ENCODE measurements around the gene BRICD5.
"Not testable (repeated sequence)": the region's sequence is repeated elsewhere in the genome, so short reads cannot be mapped to it uniquely, and the experiment has no call there.

BRICD5 gene

GRCh38 chr16:2223221-2223941 lies 12.7 kb upstream of the BRICD5 start, which contains the start of gene E4F1:
TSS of gene E4F1 (plus strand) at chr16:2223591. CDS start at chr16:2223614, 23 bp downstream.
- in situ Hi-C loops (cut with MboI; ENCODE audit: low sequenced_read_pairs): no loop called here

DNA sequence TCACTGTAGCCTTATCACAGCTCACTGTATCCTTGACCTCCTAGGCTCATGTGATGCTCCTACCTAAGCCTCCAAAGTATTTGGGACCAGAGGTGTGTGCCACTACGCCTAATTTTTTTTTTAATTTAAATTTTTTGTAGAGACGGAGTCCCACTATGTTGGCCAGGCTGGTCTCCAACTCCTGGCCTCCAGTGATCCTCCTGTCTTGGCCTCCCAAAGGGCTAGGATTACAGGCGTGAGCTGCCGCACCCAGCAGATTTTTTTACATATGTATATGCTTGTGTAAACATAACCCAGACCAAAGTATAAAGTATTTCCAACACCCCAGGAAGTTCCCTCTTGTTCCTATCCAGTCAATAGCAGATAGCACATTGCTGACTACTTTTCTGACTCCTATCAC lies 5.7 kb upstream of the BRICD5 start:
- in situ Hi-C loops (cut with MboI; ENCODE audit: low sequenced_read_pairs): no loop called here

GRCh38 chr16:2214719-2214968 lies 4.0 kb upstream of the BRICD5 start, which contains the start of gene PGP:
TSS of gene PGP (minus strand) at chr16:2214840. CDS start at chr16:2214777, 63 bp downstream.
- in situ Hi-C loops (cut with MboI; ENCODE audit: low sequenced_read_pairs): no loop called here

GRCh38 chr16:2213817-2214718 lies 3.4 kb upstream of the BRICD5 start:
- in situ Hi-C loops (cut with MboI; ENCODE audit: low sequenced_read_pairs): no loop called here

DNA sequence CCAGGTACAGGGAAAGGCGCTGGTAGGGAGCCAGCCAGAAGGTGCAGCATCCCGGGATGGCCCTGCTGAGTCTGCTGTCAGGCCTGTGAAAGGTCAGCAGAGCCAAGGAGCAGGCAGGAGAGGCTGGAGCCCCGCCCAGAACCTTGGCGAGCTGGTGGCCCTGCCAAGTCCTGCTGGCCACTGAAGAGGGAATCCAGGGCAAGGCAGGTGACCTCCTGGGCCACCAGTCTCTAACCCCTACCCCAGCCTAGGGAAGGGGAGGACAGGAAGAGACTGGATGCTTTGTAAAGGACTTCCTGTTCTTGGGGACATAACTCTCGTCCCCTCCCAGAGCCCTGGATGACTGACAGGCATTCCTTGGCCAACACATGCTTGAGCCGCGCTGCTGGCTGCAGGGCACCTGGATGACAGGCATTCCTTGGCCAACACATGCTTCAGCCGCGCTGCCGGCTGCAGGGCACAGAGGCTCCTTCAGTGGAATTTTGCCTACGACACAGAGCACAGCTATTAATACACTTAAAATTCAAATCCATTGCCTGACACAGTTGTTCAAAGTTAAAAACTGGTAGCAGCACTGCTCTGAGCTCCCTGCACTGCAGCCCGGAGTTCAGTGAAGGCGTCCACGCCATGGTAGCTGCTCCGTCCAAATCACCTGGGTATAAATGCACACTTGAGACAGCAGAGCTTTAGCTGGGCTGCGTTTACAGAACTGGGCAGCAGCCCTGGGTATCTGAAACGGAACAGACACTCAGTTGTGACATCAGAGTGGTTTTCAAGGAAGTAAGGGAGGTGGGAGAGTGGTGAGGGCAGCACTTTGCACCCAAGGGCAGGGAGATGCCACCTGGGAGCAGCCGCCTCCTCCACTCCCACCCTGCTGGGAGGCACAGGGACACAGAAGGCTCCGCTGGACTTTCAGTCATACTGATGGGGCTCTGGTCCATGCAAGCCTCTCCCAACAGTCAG lies 2.0 kb upstream of the BRICD5 start:
- in situ Hi-C loops (cut with MboI; ENCODE audit: low sequenced_read_pairs): no loop called here

GRCh38 chr16:2211923-2212347 lies 1.3 kb upstream of the BRICD5 start:
- in situ Hi-C loops (cut with MboI; ENCODE audit: low sequenced_read_pairs): no loop called here

- in situ Hi-C loops (cut with MboI; ENCODE audit: low sequenced_read_pairs): no loop called here
Measured at GRCh38 chr16:2210009-2210332, 692 bp downstream of the BRICD5 start.

- in situ Hi-C loops (cut with MboI; ENCODE audit: low sequenced_read_pairs): no loop called here
Measured at GRCh38 chr16:2209258-2210008, 1.2 kb downstream of the BRICD5 start.

DNA sequence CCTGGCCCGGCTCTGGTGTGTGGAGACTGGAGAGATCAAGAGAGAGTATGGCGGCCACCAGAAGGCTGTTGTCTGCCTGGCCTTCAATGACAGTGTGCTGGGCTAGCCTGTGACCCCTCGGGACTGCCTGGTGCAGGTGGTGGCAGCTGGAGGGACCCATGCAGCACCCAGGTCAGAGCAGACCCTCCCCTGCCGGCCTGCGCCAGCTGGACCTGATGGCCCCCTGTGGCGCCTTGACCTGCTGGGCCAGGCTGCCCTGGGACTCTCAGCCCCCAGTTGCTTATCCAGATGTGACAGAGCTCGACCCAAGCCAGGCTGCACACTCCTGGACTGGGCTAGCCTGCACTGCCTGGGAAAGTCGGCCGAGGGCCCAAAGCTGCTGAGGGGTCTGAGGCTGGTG lies 1.9 kb downstream of the BRICD5 start:
- in situ Hi-C loops (cut with MboI; ENCODE audit: low sequenced_read_pairs): no loop called here

GRCh38 chr16:2208308-2208707 lies 2.4 kb downstream of the BRICD5 start:
- in situ Hi-C loops (cut with MboI; ENCODE audit: low sequenced_read_pairs): no loop called here

- in situ Hi-C loops (cut with MboI; ENCODE audit: low sequenced_read_pairs): no loop called here
Measured at GRCh38 chr16:2207872-2208271, 2.8 kb downstream of the BRICD5 start.

GRCh38 chr16:2206780-2207433 lies 3.8 kb downstream of the BRICD5 start:
- in situ Hi-C loops (cut with MboI; ENCODE audit: low sequenced_read_pairs): no loop called here

- in situ Hi-C loops (cut with MboI; ENCODE audit: low sequenced_read_pairs): no loop called here
Measured at GRCh38 chr16:2206420-2206779, 4.3 kb downstream of the BRICD5 start.

DNA sequence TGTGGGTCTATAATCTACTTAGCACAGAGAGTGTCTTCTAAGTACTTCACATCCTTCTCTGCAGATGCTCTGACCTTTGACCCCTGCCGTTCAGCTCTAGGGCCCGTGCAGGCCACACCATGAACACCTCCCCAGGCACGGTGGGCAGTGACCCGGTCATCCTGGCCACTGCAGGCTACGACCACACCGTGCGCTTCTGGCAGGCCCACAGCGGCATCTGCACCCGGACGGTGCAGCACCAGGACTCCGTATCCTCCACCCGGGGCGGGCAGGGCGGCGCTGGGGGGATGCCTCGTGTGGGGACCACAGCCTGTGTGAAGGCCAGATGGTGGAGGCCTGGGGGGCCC lies 4.7 kb downstream of the BRICD5 start:
- in situ Hi-C loops (cut with MboI; ENCODE audit: low sequenced_read_pairs): no loop called here

DNA sequence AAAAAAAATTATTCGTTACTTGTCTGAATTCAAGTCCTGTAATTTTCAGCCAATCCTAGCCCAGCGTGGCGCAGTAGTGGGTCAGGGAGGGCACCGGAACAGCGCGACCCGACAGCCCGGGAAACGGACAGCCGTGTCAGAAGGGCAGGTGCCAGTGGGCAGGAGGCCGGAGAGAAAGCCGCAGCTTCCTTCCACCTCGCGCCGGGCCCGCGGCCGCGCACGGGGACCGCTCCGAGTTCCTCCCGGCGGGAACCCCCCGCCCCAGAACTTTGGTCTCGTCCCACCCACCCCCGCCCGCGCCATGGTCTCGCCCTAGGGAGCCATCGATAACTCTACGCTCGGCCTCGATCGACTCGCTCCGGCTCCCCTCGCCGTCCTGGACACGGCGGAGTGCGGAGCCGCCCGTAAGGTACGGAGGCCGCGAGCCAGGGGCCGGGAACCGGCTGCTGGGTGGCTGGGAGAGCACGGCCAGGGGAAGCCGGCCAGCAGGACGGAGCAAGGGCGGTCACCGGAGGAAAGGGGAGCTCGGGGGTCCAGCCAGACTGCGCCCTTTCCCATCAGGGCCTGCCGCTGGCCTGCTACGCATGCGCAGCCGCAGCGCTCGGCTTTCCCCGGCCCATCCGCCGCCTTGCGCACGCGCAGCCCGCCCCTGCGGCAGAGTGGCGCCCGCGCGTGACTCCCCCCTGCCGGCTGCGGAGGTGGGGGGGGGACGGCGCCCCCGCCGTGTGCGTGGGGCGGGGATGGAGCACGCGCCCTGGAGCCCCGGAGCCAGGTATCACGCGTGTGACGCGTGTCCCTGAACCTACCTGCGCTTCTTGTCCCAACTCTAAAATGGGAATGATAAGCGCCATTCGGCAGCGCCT lies 5.3 kb downstream of the BRICD5 start, which contains the start of gene MLST8:
Gene MLST8, plus strand, starts transcription at position 351 of the 863 bp plus-strand sequence. CDS start 632 bp downstream, outside the sequence.
- in situ Hi-C loops (cut with MboI; ENCODE audit: low sequenced_read_pairs): no loop called here

GRCh38 chr16:2204416-2205103 lies 6.1 kb downstream of the BRICD5 start:
- in situ Hi-C loops (cut with MboI; ENCODE audit: low sequenced_read_pairs): no loop called here

DNA sequence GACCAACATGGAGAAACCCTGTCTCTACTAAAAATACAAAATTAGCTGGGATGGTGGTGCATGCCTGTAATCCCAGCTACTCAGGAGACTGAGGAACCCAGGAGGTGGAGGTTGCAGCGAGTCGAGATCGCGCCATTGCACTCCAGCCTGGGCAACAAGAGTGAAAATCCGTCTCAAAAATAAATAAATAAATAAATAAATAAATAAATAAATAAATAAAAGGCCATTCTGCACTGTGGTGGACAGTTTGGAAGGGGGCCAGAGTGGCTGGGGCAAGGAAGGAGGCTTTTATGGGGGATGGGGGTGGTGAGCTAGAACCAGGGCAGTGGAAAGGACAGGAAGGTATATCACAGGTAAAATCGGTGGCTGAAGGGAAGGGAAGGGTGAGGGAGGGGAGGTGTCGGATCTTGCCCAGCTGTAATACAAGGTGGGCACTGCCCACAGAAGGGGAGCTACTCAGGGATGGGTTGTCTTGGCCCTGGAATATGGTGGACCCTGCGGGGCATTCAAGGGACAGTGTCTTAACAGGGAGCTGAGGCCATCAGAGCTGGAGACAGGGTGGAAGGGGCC lies 7.5 kb downstream of the BRICD5 start:
- in situ Hi-C loops (cut with MboI; ENCODE audit: low sequenced_read_pairs): not testable (repeated sequence)

- in situ Hi-C loops (cut with MboI; ENCODE audit: low sequenced_read_pairs): no loop called here
Measured at GRCh38 chr16:2200313-2200712, 10.3 kb downstream of the BRICD5 start.
